Prostate gland (tissue), 2 donors: ENCODE results near the gene BAG5. TPM values are rescaled to one million over a fixed set of nuclear protein-coding genes. Genes with fewer than 3 reads are reported as not detected.
A peak's percentile ranks its signal among the peaks of the same experiment; 100 is the strongest.

Source experiments
- DNase-seq: peaks from one replicate; pipeline ENCODE4 v3.0.0-alpha.2; 2019; ENCODE audit warnings: low spot score
- H3K27ac ChIP-seq, 2 donors: fragments of 200-600 bp; sonication (generic); 2 replicates each; pipeline ENCODE4 v1.5.1; 2017 to 2019
- H3K27me3 ChIP-seq: fragments of 200-600 bp; sonication (generic); replicated peaks from 2 replicates; pipeline ENCODE4 v1.5.1; 2019; ENCODE audit not compliant: insufficient read depth
- H3K36me3 ChIP-seq, 2 donors: fragments of 200-600 bp; sonication (generic); 1 replicate in 1 of 2; 2 replicates in 1 of 2; pipeline versions ENCODE4 v1.5.1 to v1.8.1; 2017 to 2019
- H3K4me1 ChIP-seq: fragments of 200-600 bp; sonication (generic); replicated peaks from 2 replicates; pipeline ENCODE4 v1.5.1; 2019
- H3K4me3 ChIP-seq, 2 donors: fragments of 200-600 bp; sonication (generic); 2 replicates each; pipeline ENCODE4 v1.5.1; 2017 to 2019
- H3K9me3 ChIP-seq: fragments of 200-600 bp; sonication (generic); 2 replicates; pipeline ENCODE4 v1.5.1; 2017
- CTCF ChIP-seq, 4 experiments: fragments of 200-600 bp in 2 of 4; fragments of 450-650 bp in 2 of 4; sonication (generic) in 2 of 4; IDR thresholded peaks; 1 replicate in 3 of 4; 2 replicates in 1 of 4; pipeline ENCODE4 v1.5.1; 2016 to 2019; ENCODE audit warnings: antibody characterized with exemption in 4 of 4, mild to moderate bottlenecking in 2 of 4, moderate library complexity in 2 of 4
- POLR2A ChIP-seq: fragments of 450-650 bp; IDR thresholded peaks from one replicate; pipeline ENCODE4 v1.6.1; 2016; ENCODE audit warnings: antibody characterized with exemption, mild to moderate bottlenecking
- POLR2AphosphoS5 ChIP-seq: sonication (generic); formaldehyde crosslinking; IDR thresholded peaks from one replicate; pipeline ENCODE4 v1.6.1; 2017; ENCODE audit warnings: antibody characterized with exemption
- WGBS: methylation state at CpG from one replicate; pipeline ENCODE4 v1.1.5; 2018; 5-methylcytosine and 5-hydroxymethylcytosine counted together
- intact Hi-C: fragments of 100-400 bp; cut with DNase I; formaldehyde crosslinking; loops from one replicate; pipeline ENCODE4 v1.14.2; 2022
- total RNA-seq, 2 donors: library from RNA; depleted of rRNA; stranded (reverse); fragments of >200 nt; gene quantifications; one replicate each; pipeline ENCODE4 v1.1.0, GENCODE V29; 2016

BAG5 gene
- total RNA-seq, 2 donors from 2014 or later: 31.2 to 33.3 TPM

GRCh38 chr14:103521951-103522563 lies 40.4 kb downstream of the BAG5 start:
- H3K4me1 ChIP-seq: peaks cover 44% of the 10 kb centered on the region
- no peaks in the 10 kb centered on the region for H3K36me3 ChIP-seq
- H3K27me3 ChIP-seq: no peaks in the 10 kb centered on the region
- no peaks in the 10 kb centered on the region for H3K9me3 ChIP-seq
- peak overlapping the region; percentile 49 to 71 for H3K4me3 ChIP-seq
- 0% methylated on average over 21 of the region's 74 CpGs for WGBS
- intact Hi-C loops: no loop called here
- no peak for TF ChIP-seq CTCF (IDR thresholded peaks at IDR 0.05)
- no peak for TF ChIP-seq POLR2AphosphoS5
- TF ChIP-seq POLR2A: no peak
- DNase-seq: no peak
- H3K27ac ChIP-seq: peak overlapping the region; percentile 86 to 92

GRCh38 chr14:103521438-103521950 lies 41.0 kb downstream of the BAG5 start:
- no peaks in the 10 kb centered on the region for H3K9me3 ChIP-seq
- H3K27ac ChIP-seq: peak overlapping the region; percentile 86 to 92
- 0% methylated on average over 19 of the region's 77 CpGs for WGBS
- H3K36me3 ChIP-seq: no peaks in the 10 kb centered on the region
- H3K4me1 ChIP-seq: peaks cover 44% of the 10 kb centered on the region
- DNase-seq: no peak
- H3K27me3 ChIP-seq: no peaks in the 10 kb centered on the region
- intact Hi-C loops: no loop called here
- TF ChIP-seq POLR2AphosphoS5: no peak
- peak; percentile 6 for TF ChIP-seq POLR2A
- no peak for TF ChIP-seq CTCF (IDR thresholded peaks at IDR 0.05)
- H3K4me3 ChIP-seq: peak overlapping the region; percentile 49 to 71

GRCh38 chr14:103520657-103521437 lies 41.6 kb downstream of the BAG5 start:
- Histone ChIP-seq H3K36me3 (no peaks in the 10 kb centered on the region), H3K27me3 (no peaks in the 10 kb centered on the region), H3K9me3 (no peaks in the 10 kb centered on the region), H3K4me3 (peak overlapping the region; percentile 49 to 71), H3K4me1 (peaks cover 37% of the 10 kb centered on the region), H3K27ac (peak overlapping the region; percentile 86 to 92)
- peak; percentile 85 for DNase-seq
- TF ChIP-seq POLR2A (peak; percentile 55), CTCF (IDR thresholded peaks at IDR 0.05) (peak; percentile 11 to 87 (median 75)), POLR2AphosphoS5 (peak; percentile 81)
- intact Hi-C loops: no loop called here
- WGBS: 4% methylated on average over 34 of the region's 66 CpGs

DNA sequence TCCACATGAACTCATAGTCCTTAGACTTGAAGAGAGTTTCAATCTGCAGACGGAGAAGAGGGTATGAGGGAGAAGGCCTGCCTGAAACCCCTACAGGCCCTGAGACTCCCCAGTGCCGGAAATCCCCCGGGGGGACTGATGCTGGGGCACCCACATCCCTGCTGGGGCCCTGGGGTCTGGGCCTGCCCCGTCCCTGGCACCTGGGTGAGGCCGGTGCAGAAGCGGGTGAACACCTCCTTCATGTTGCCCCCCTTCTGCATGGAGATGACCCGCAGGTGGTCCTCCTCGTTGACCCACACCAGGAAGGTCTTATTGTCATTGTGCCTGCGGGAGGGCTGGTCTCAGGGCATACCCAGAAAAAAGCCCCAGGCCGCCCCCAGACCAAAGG lies 42.2 kb downstream of the BAG5 start:
- H3K4me3 ChIP-seq: peak overlapping the region; percentile 49 to 71
- H3K9me3 ChIP-seq: no peaks in the 10 kb centered on the region
- whole genome bisulfite sequencing: 50% methylated on average over 10 of the region's 10 CpGs

More for the DNA sequence above, 42.2 kb downstream of the BAG5 start:
- Histone ChIP-seq H3K27me3 (no peaks in the 10 kb centered on the region), H3K4me1 (peaks cover 34% of the 10 kb centered on the region), H3K36me3 (no peaks in the 10 kb centered on the region), H3K27ac (peak overlapping the region; percentile 86 to 92)
- DNase-seq: no peak
- no peak for TF ChIP-seq POLR2AphosphoS5
- TF ChIP-seq CTCF (IDR thresholded peaks at IDR 0.05): no peak
- no peak for TF ChIP-seq POLR2A
- intact Hi-C loops: no loop called here
